ENCODE measurements around the gene ADNP2. TPM values are rescaled to one million over a fixed set of nuclear protein-coding genes. Genes with fewer than 3 reads are reported as not detected.

The ADNP2 gene
- total RNA-seq, 1 experiment from 2014 or later = 40.5 TPM

DNA sequence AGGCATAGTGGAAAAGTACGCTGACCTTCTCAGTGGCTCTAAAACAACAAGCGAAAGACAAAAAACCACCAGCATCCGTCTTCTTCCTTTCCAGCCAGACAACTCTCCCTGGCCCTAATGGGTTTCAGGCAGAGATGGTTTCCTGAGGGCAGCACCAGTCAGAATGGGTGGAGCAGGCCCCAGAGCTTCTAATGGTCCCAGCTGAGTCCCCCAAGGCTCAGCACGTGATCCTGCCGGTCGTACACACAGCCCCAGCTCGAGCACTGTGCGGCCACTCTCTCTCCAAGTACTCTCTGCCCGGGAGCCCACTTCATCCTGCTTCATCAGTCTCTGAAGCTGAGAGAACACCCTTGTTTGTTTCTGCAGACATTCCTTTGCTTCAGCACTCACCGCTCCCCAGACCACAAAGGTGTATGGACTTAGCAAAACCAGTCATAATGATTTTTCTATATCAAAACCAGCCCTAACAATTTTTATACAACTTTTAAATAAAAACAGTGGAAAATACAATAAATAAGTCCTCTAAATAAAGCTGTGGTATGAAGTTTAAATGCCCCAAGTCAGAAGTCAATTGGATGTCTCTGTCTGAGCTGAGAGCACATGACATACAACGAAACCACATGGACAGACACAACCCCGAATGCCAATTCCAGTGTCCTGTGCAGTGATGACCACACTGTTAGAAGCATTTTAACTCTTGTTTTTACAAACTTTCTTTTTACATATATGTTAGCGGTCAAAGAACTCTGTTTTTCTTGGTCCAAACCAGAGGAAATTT is 74.4 kb downstream of the ADNP2 start:
- no peaks in the 10 kb centered on the region for H3K36me3 ChIP-seq (ENCODE audit: control insufficient read depth, insufficient read depth, low read length)
- no peaks in the 10 kb centered on the region for H3K4me1 ChIP-seq (ENCODE audit: control insufficient read depth, insufficient read depth, low read length)
- ChIA-PET CTCF (interaction anchor here (1.2 kb wide), 1 partner anchor 12 kb away, joined by 3 read pairs; no protein-coding TSS in a partner anchor), POLR2A (no interaction called here)
- TF ChIP-seq, protein P1, sequence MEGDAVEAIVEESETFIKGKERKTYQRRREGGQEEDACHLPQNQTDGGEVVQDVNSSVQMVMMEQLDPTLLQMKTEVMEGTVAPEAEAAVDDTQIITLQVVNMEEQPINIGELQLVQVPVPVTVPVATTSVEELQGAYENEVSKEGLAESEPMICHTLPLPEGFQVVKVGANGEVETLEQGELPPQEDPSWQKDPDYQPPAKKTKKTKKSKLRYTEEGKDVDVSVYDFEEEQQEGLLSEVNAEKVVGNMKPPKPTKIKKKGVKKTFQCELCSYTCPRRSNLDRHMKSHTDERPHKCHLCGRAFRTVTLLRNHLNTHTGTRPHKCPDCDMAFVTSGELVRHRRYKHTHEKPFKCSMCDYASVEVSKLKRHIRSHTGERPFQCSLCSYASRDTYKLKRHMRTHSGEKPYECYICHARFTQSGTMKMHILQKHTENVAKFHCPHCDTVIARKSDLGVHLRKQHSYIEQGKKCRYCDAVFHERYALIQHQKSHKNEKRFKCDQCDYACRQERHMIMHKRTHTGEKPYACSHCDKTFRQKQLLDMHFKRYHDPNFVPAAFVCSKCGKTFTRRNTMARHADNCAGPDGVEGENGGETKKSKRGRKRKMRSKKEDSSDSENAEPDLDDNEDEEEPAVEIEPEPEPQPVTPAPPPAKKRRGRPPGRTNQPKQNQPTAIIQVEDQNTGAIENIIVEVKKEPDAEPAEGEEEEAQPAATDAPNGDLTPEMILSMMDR (IDR thresholded peaks at IDR 0.05) = no peak
- TF ChIP-seq POLR2AphosphoS5 (IDR thresholded peaks at IDR 0.05; ENCODE audit: low read depth, low read length) = no peak
- no peak for TF ChIP-seq SIN3A (IDR thresholded peaks at IDR 0.05; ENCODE audit: borderline replicate concordance, insufficient read depth, low read depth, low read length)
- TF ChIP-seq TCF7L2 (IDR thresholded peaks at IDR 0.05; ENCODE audit: low read depth, low read length) = no peak
- TF ChIP-seq, protein P2, sequence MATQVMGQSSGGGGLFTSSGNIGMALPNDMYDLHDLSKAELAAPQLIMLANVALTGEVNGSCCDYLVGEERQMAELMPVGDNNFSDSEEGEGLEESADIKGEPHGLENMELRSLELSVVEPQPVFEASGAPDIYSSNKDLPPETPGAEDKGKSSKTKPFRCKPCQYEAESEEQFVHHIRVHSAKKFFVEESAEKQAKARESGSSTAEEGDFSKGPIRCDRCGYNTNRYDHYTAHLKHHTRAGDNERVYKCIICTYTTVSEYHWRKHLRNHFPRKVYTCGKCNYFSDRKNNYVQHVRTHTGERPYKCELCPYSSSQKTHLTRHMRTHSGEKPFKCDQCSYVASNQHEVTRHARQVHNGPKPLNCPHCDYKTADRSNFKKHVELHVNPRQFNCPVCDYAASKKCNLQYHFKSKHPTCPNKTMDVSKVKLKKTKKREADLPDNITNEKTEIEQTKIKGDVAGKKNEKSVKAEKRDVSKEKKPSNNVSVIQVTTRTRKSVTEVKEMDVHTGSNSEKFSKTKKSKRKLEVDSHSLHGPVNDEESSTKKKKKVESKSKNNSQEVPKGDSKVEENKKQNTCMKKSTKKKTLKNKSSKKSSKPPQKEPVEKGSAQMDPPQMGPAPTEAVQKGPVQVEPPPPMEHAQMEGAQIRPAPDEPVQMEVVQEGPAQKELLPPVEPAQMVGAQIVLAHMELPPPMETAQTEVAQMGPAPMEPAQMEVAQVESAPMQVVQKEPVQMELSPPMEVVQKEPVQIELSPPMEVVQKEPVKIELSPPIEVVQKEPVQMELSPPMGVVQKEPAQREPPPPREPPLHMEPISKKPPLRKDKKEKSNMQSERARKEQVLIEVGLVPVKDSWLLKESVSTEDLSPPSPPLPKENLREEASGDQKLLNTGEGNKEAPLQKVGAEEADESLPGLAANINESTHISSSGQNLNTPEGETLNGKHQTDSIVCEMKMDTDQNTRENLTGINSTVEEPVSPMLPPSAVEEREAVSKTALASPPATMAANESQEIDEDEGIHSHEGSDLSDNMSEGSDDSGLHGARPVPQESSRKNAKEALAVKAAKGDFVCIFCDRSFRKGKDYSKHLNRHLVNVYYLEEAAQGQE (IDR thresholded peaks at IDR 0.05; ENCODE audit: insufficient read depth in 1 of 2, low read depth in 2 of 2, low read length in 1 of 2) = no peak
- intact Hi-C loops (cut with micrococcal nuclease; ENCODE audit: unreplicated experiment) = no loop called here
- in situ Hi-C loops (cut with HindIII; ENCODE audit: low pct_unique_long_range_greater_than_20kb, low sequenced_read_pairs) = no loop called here
- ATAC-seq (no peak), DNase-seq (ENCODE audit: low read depth, low spot score) (no peak)
- no peaks in the 10 kb centered on the region for H3K9me3 ChIP-seq (ENCODE audit: control insufficient read depth, insufficient read depth, low read depth, low read length)
- no peak overlapping the region for H3K4me3 ChIP-seq (ENCODE audit: low read depth in 2 of 2, low read length in 2 of 2)
- H3K27me3 ChIP-seq (ENCODE audit: control insufficient read depth, insufficient read depth, low read length) = no peaks in the 10 kb centered on the region; the same call in 1 of the 2 replicates
- no peak overlapping the region for H3K27ac ChIP-seq (ENCODE audit: low read length)
- no TSS peak for BruUV-seq (replicated peaks)

DNA sequence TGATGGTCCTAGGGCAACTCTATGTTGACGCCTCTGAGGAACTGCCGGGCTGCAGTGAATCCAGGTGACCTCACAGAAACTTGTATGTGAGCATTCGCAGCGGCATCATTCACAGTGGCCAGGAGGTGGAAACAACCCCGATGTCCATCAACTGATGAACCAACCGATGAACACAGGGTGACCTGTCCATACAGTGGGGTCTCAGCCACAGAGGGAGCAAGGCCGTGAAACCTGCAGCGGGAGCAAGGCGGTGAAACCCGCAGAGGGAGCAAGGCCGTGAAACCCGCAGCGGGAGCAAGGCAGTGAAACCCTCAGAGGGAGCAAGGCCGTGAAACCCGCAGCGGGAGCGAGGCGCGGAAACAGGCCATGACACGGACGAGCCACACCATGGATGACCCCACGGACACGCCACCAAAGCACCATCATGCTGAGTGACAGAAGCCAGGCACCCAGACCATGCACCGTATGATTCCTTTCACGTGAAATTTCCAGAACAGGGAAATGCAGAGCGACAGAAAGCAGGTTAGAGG is 75.2 kb downstream of the ADNP2 start:
- ChIA-PET POLR2A (no interaction called here), CTCF (no interaction called here)
- ATAC-seq (no peak), DNase-seq (ENCODE audit: low read depth, low spot score) (no peak)
- no peak overlapping the region for H3K4me3 ChIP-seq (ENCODE audit: low read depth in 2 of 2, low read length in 2 of 2)
- in situ Hi-C loops (cut with HindIII; ENCODE audit: low pct_unique_long_range_greater_than_20kb, low sequenced_read_pairs) (no loop called here), intact Hi-C loops (cut with micrococcal nuclease; ENCODE audit: unreplicated experiment) (no loop called here)
- no peaks in the 10 kb centered on the region for H3K36me3 ChIP-seq (ENCODE audit: control insufficient read depth, insufficient read depth, low read length)
- TF ChIP-seq, protein P1 (IDR thresholded peaks at IDR 0.05) = no peak
- no peak for TF ChIP-seq SIN3A (IDR thresholded peaks at IDR 0.05; ENCODE audit: borderline replicate concordance, insufficient read depth, low read depth, low read length)
- no peak for TF ChIP-seq POLR2AphosphoS5 (IDR thresholded peaks at IDR 0.05; ENCODE audit: low read depth, low read length)
- BruUV-seq (replicated peaks) = no TSS peak
- H3K9me3 ChIP-seq (ENCODE audit: control insufficient read depth, insufficient read depth, low read depth, low read length) = no peaks in the 10 kb centered on the region
- no peak overlapping the region for H3K27ac ChIP-seq (ENCODE audit: low read length)
- H3K27me3 ChIP-seq (ENCODE audit: control insufficient read depth, insufficient read depth, low read length) = no peaks in the 10 kb centered on the region; the same call in 1 of the 2 replicates
- H3K4me1 ChIP-seq (ENCODE audit: control insufficient read depth, insufficient read depth, low read length) = no peaks in the 10 kb centered on the region
